ENCODE data around the gene HSFX3. TPM values are rescaled to one million over a fixed set of nuclear protein-coding genes. Genes with fewer than 3 reads are reported as not detected.

HSFX3 gene
- total RNA-seq, 1 donor from 2014 or later = not detected

- Histone ChIP-seq H2AFZ (ENCODE audit: low read depth, low read length) (no peak overlapping the region), H3K27ac (ENCODE audit: low read depth, low read length) (no peak overlapping the region), H3K9ac (ENCODE audit: low read length) (no peak overlapping the region), H3K4me3 (ENCODE audit: insufficient read depth, low read depth, low read length) (no peak overlapping the region), H3K79me2 (ENCODE audit: insufficient read depth, low read length) (no peaks in the 10 kb centered on the region), H4K20me1 (ENCODE audit: insufficient read depth, low read length) (no peaks in the 10 kb centered on the region), H3K36me3 (ENCODE audit: insufficient read depth, low read length) (no peaks in the 10 kb centered on the region), H3K27me3 (ENCODE audit: insufficient read depth, low read length) (no peaks in the 10 kb centered on the region), H3K4me1 (ENCODE audit: insufficient read depth, low read length) (peaks cover 3% of the 10 kb centered on the region), H3K9me3 (ENCODE audit: insufficient read depth, low read depth, low read length) (no peaks in the 10 kb centered on the region), H3K4me2 (ENCODE audit: low read length) (no peak overlapping the region)
- DNase-seq (ENCODE audit: low read depth) (no peak), FAIRE-seq (no peak)
- TF ChIP-seq EZH2 (IDR thresholded peaks at IDR 0.05; ENCODE audit: insufficient read depth, low read length) (no peak), CTCF (IDR thresholded peaks at IDR 0.05; ENCODE audit: insufficient read depth, low read depth, low read length) (no peak)
- H3K4me3 Mint-ChIP-seq (ENCODE audit: unreplicated experiment) = no peak overlapping the region
- H3K4me1 Mint-ChIP-seq (ENCODE audit: low read depth, unreplicated experiment) = peaks cover 6% of the 10 kb centered on the region
- H3K36me3 Mint-ChIP-seq (ENCODE audit: low read depth, unreplicated experiment) = no peaks in the 10 kb centered on the region
- no peak overlapping the region for H3K27ac Mint-ChIP-seq (ENCODE audit: unreplicated experiment)
- H3K9me3 Mint-ChIP-seq (ENCODE audit: unreplicated experiment) = no peaks in the 10 kb centered on the region
- no peaks in the 10 kb centered on the region for H3K27me3 Mint-ChIP-seq (ENCODE audit: low read depth, unreplicated experiment)
These were observed 31.5 kb downstream of the HSFX3 start for GRCh38 chrX:149518236-149518635.

- H3K4me1 ChIP-seq (ENCODE audit: insufficient read depth, low read length) = peaks cover 3% of the 10 kb centered on the region
- Mint-ChIP-seq H3K9me3 (ENCODE audit: unreplicated experiment) (no peaks in the 10 kb centered on the region), H3K36me3 (ENCODE audit: low read depth, unreplicated experiment) (no peaks in the 10 kb centered on the region), H3K27me3 (ENCODE audit: low read depth, unreplicated experiment) (no peaks in the 10 kb centered on the region), H3K4me1 (ENCODE audit: low read depth, unreplicated experiment) (no peaks in the 10 kb centered on the region), H3K4me3 (ENCODE audit: unreplicated experiment) (no peak overlapping the region), H3K27ac (ENCODE audit: unreplicated experiment) (no peak overlapping the region)
- H3K9me3 ChIP-seq (ENCODE audit: insufficient read depth, low read depth, low read length) = no peaks in the 10 kb centered on the region
- TF ChIP-seq EZH2 (IDR thresholded peaks at IDR 0.05; ENCODE audit: insufficient read depth, low read length) = no peak
- TF ChIP-seq CTCF (IDR thresholded peaks at IDR 0.05; ENCODE audit: insufficient read depth, low read depth, low read length) = no peak
- no peaks in the 10 kb centered on the region for H3K27me3 ChIP-seq (ENCODE audit: insufficient read depth, low read length)
- no peak for DNase-seq (ENCODE audit: low read depth)
- no peak overlapping the region for H3K4me3 ChIP-seq (ENCODE audit: insufficient read depth, low read depth, low read length)
- no peaks in the 10 kb centered on the region for H3K79me2 ChIP-seq (ENCODE audit: insufficient read depth, low read length)
- H3K27ac ChIP-seq (ENCODE audit: low read depth, low read length) = no peak overlapping the region
- no peaks in the 10 kb centered on the region for H4K20me1 ChIP-seq (ENCODE audit: insufficient read depth, low read length)
- no peak overlapping the region for H3K9ac ChIP-seq (ENCODE audit: low read length)
- no peak overlapping the region for H3K4me2 ChIP-seq (ENCODE audit: low read length)
- no peaks in the 10 kb centered on the region for H3K36me3 ChIP-seq (ENCODE audit: insufficient read depth, low read length)
- no peak overlapping the region for H2AFZ ChIP-seq (ENCODE audit: low read depth, low read length)
- FAIRE-seq = no peak
These were observed 32.4 kb downstream of the HSFX3 start for GRCh38 chrX:149517308-149517707.

GRCh38 chrX:149516604-149517003 is 33.1 kb downstream of the HSFX3 start:
- no peaks in the 10 kb centered on the region for H3K4me1 Mint-ChIP-seq (ENCODE audit: low read depth, unreplicated experiment)
- H4K20me1 ChIP-seq (ENCODE audit: insufficient read depth, low read length) = no peaks in the 10 kb centered on the region
- no peak overlapping the region for H3K9ac ChIP-seq (ENCODE audit: low read length)
- H3K4me3 ChIP-seq (ENCODE audit: insufficient read depth, low read depth, low read length) = no peak overlapping the region
- no peaks in the 10 kb centered on the region for H3K79me2 ChIP-seq (ENCODE audit: insufficient read depth, low read length)
- no peaks in the 10 kb centered on the region for H3K36me3 ChIP-seq (ENCODE audit: insufficient read depth, low read length)
- H3K4me1 ChIP-seq (ENCODE audit: insufficient read depth, low read length) = peaks cover 3% of the 10 kb centered on the region
- H3K27me3 ChIP-seq (ENCODE audit: insufficient read depth, low read length) = no peaks in the 10 kb centered on the region
- no peaks in the 10 kb centered on the region for H3K9me3 ChIP-seq (ENCODE audit: insufficient read depth, low read depth, low read length)
- no peaks in the 10 kb centered on the region for H3K9me3 Mint-ChIP-seq (ENCODE audit: unreplicated experiment)
- H3K27ac ChIP-seq (ENCODE audit: low read depth, low read length) = no peak overlapping the region
- no peak overlapping the region for H3K4me3 Mint-ChIP-seq (ENCODE audit: unreplicated experiment)
- TF ChIP-seq EZH2 (IDR thresholded peaks at IDR 0.05; ENCODE audit: insufficient read depth, low read length) = no peak
- no peak for TF ChIP-seq CTCF (IDR thresholded peaks at IDR 0.05; ENCODE audit: insufficient read depth, low read depth, low read length)
- no peaks in the 10 kb centered on the region for H3K27me3 Mint-ChIP-seq (ENCODE audit: low read depth, unreplicated experiment)
- H2AFZ ChIP-seq (ENCODE audit: low read depth, low read length) = no peak overlapping the region
- no peak overlapping the region for H3K4me2 ChIP-seq (ENCODE audit: low read length)
- no peaks in the 10 kb centered on the region for H3K36me3 Mint-ChIP-seq (ENCODE audit: low read depth, unreplicated experiment)
- FAIRE-seq (no peak), DNase-seq (ENCODE audit: low read depth) (no peak)
- H3K27ac Mint-ChIP-seq (ENCODE audit: unreplicated experiment) = no peak overlapping the region

Data from astrocyte (in vitro differentiated cells and primary cell).